ACC112 (cell line): ENCODE measurements around the gene ZNF766.

ENCODE experiments used
- H2AFZ ChIP-seq: fragments of 200-600 bp; sonication (generic); one replicate; pipeline ENCODE4 v1.6.0; 2017; ENCODE audit warnings: antibody characterized with exemption, low read length; ENCODE audit not compliant: unreplicated experiment
- H3K27ac ChIP-seq: fragments of 200-600 bp; sonication (generic); 2 replicates; pipeline ENCODE4 v1.5.1; 2014; ENCODE audit warnings: low read depth, mild to moderate bottlenecking, antibody characterized with exemption, low read length, moderate library complexity
- H3K27me3 ChIP-seq: fragments of 200-600 bp; sonication (generic); 2 replicates; pipeline ENCODE4 v1.6.1; 2014; ENCODE audit warnings: mild to moderate bottlenecking, antibody characterized with exemption, low read length, moderate library complexity, mixed read lengths; ENCODE audit not compliant: insufficient read depth
- H3K36me3 ChIP-seq: fragments of 200-600 bp; sonication (generic); 2 replicates; pipeline ENCODE4 v1.6.1; 2016; ENCODE audit warnings: mild to moderate bottlenecking, antibody characterized with exemption, low read length, moderate library complexity, mixed read lengths; ENCODE audit not compliant: insufficient read depth
- H3K4me1 ChIP-seq: fragments of 200-600 bp; sonication (generic); one replicate; pipeline ENCODE4 v1.6.1; 2016; ENCODE audit warnings: low read length, mixed read lengths; ENCODE audit not compliant: insufficient read depth, unreplicated experiment, control insufficient read depth
- H3K4me3 ChIP-seq: fragments of 200-600 bp; sonication (generic); 2 replicates; pipeline ENCODE4 v1.5.1; 2014; ENCODE audit warnings: mild to moderate bottlenecking, low read depth, low read length
- H3K79me2 ChIP-seq: fragments of 200-600 bp; sonication (generic); one replicate; pipeline ENCODE4 v1.6.0; 2016; ENCODE audit warnings: low read length; ENCODE audit not compliant: control insufficient read depth, unreplicated experiment, insufficient read depth

Gene ZNF766

GRCh38 chr19:52269338-52270261 lies at the start of gene ZNF766:
Gene ZNF766 (plus strand): TSS chr19:52269587. CDS start chr19:52269614, 27 bp downstream.
- Histone ChIP-seq H2AFZ (peak within 1 kb of the TSS; percentile 75), H3K27ac (peak within 1 kb of the TSS; percentile 95), H3K27me3 (no peaks in the 10 kb centered on the region), H3K36me3 (peaks cover 13% of the 10 kb centered on the region), H3K4me1 (no peaks in the 10 kb centered on the region), H3K79me2 (peaks cover 41% of the 10 kb centered on the region), H3K4me3 (peak within 1 kb of the TSS; percentile 98)

GRCh38 chr19:52219611-52220010 lies 49.8 kb upstream of the ZNF766 start:
- peaks cover 41% of the 10 kb centered on the region for H3K36me3 ChIP-seq

GRCh38 chr19:52221031-52221430 lies 48.4 kb upstream of the ZNF766 start:
- H3K27me3 ChIP-seq, result no peaks in the 10 kb centered on the region
- H3K79me2 ChIP-seq, result no peaks in the 10 kb centered on the region
- H3K36me3 ChIP-seq, result peaks cover 36% of the 10 kb centered on the region
- H3K4me3 ChIP-seq, result no peak overlapping the region
- H2AFZ ChIP-seq, result no peak overlapping the region
- no peaks in the 10 kb centered on the region for H3K4me1 ChIP-seq
- H3K27ac ChIP-seq, result no peak overlapping the region

More at GRCh38 chr19:52219611-52220010, 49.8 kb upstream of the ZNF766 start:
- no peaks in the 10 kb centered on the region for H3K4me1 ChIP-seq
- no peak overlapping the region for H2AFZ ChIP-seq
- H3K4me3 ChIP-seq, result no peak overlapping the region
- H3K27ac ChIP-seq, result no peak overlapping the region
- H3K27me3 ChIP-seq, result no peaks in the 10 kb centered on the region
- no peaks in the 10 kb centered on the region for H3K79me2 ChIP-seq

GRCh38 chr19:52221831-52222375 lies 47.5 kb upstream of the ZNF766 start:
- Histone ChIP-seq H3K4me3 (no peak overlapping the region), H2AFZ (no peak overlapping the region), H3K79me2 (no peaks in the 10 kb centered on the region), H3K27ac (no peak overlapping the region), H3K4me1 (no peaks in the 10 kb centered on the region), H3K36me3 (peaks cover 39% of the 10 kb centered on the region), H3K27me3 (no peaks in the 10 kb centered on the region)

GRCh38 chr19:52224211-52224610 lies 45.2 kb upstream of the ZNF766 start:
- Histone ChIP-seq H3K4me1 (no peaks in the 10 kb centered on the region), H3K4me3 (no peak overlapping the region), H3K27ac (no peak overlapping the region), H3K36me3 (peaks cover 50% of the 10 kb centered on the region), H3K79me2 (no peaks in the 10 kb centered on the region), H2AFZ (no peak overlapping the region), H3K27me3 (no peaks in the 10 kb centered on the region)

- peaks cover 41% of the 10 kb centered on the region for H3K36me3 ChIP-seq
Observed at GRCh38 chr19:52226652-52227051, 42.7 kb upstream of the ZNF766 start.

GRCh38 chr19:52227196-52227940 lies 42.0 kb upstream of the ZNF766 start:
- H3K36me3 ChIP-seq, result peaks cover 37% of the 10 kb centered on the region
- H3K4me1 ChIP-seq, result no peaks in the 10 kb centered on the region
- no peaks in the 10 kb centered on the region for H3K27me3 ChIP-seq
- no peak overlapping the region for H3K27ac ChIP-seq
- no peak overlapping the region for H3K4me3 ChIP-seq
- no peak overlapping the region for H2AFZ ChIP-seq
- no peaks in the 10 kb centered on the region for H3K79me2 ChIP-seq

More at GRCh38 chr19:52226652-52227051, 42.7 kb upstream of the ZNF766 start:
- Histone ChIP-seq H2AFZ (no peak overlapping the region), H3K27me3 (no peaks in the 10 kb centered on the region), H3K27ac (no peak overlapping the region), H3K79me2 (no peaks in the 10 kb centered on the region), H3K4me3 (no peak overlapping the region), H3K4me1 (no peaks in the 10 kb centered on the region)

GRCh38 chr19:52227980-52228379 lies 41.4 kb upstream of the ZNF766 start:
- Histone ChIP-seq H3K79me2 (no peaks in the 10 kb centered on the region), H2AFZ (no peak overlapping the region), H3K4me1 (no peaks in the 10 kb centered on the region), H3K4me3 (no peak overlapping the region), H3K27me3 (no peaks in the 10 kb centered on the region), H3K36me3 (peaks cover 33% of the 10 kb centered on the region), H3K27ac (no peak overlapping the region)

GRCh38 chr19:52229524-52229923 lies 39.9 kb upstream of the ZNF766 start:
- H3K79me2 ChIP-seq, result no peaks in the 10 kb centered on the region
- no peaks in the 10 kb centered on the region for H3K4me1 ChIP-seq
- no peaks in the 10 kb centered on the region for H3K27me3 ChIP-seq
- no peak overlapping the region for H3K27ac ChIP-seq
- H3K4me3 ChIP-seq, result no peak overlapping the region
- H3K36me3 ChIP-seq, result peaks cover 24% of the 10 kb centered on the region
- no peak overlapping the region for H2AFZ ChIP-seq

GRCh38 chr19:52230685-52231084 lies 38.7 kb upstream of the ZNF766 start:
- Histone ChIP-seq H3K36me3 (peaks cover 24% of the 10 kb centered on the region; the same call in 1 of the 2 replicates), H3K27me3 (no peaks in the 10 kb centered on the region), H3K4me3 (no peak overlapping the region), H2AFZ (no peak overlapping the region), H3K27ac (no peak overlapping the region), H3K79me2 (no peaks in the 10 kb centered on the region), H3K4me1 (no peaks in the 10 kb centered on the region)
